ENCODE results near the gene TRIL. TPM values are rescaled to one million over a fixed set of nuclear protein-coding genes. Genes with fewer than 3 reads are reported as not detected.

Gene TRIL
- polyA plus RNA-seq, 1 donor from 2014 or later, result 1.4 TPM

DNA sequence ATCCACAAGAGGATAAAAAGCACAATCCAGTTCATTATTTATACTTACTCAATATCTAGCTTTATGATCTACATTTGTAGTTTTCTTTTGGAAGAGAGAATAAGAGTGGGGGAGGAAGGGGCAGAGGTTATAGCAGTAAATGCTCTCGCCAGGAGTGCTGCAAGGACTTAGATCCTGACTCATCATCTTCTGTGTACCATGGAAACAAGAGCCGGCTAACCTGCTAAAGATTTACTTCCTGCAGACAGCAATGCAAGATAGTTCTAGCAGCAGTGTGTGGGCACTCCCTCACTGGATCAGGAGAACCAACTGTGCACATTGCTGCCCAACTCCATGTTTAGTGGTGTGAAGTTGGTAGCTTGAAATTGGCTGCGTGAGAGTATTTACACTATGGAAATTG, 47.7 kb upstream of the TRIL start:
- no peaks in the 10 kb centered on the region for H3K79me2 ChIP-seq (replicated peaks; ENCODE audit: insufficient read depth, low read length)
- no peaks in the 10 kb centered on the region for H3F3A ChIP-seq (ENCODE audit: insufficient read depth, low read length, poor library complexity, severe bottlenecking)
- H3K9me3 ChIP-seq (ENCODE audit: low read length), result peaks cover 3% of the 10 kb centered on the region
- no peak overlapping the region for H2AFZ ChIP-seq (ENCODE audit: low read depth, low read length)
- no peak overlapping the region for H3K27ac ChIP-seq (ENCODE audit: low read length)
- no peaks in the 10 kb centered on the region for H3K36me3 ChIP-seq (ENCODE audit: insufficient read depth, low read length)
- H3K4me2 ChIP-seq (ENCODE audit: low read length), result no peak overlapping the region
- no peaks in the 10 kb centered on the region for H3K9me2 ChIP-seq (ENCODE audit: insufficient read depth, low read length)
- no peak overlapping the region for H3K9ac ChIP-seq (ENCODE audit: low read length)
- TF ChIP-seq TAF1 (IDR thresholded peaks at IDR 0.05; ENCODE audit: low read depth), result no peak
- TF ChIP-seq REST (IDR thresholded peaks at IDR 0.05; ENCODE audit: borderline replicate concordance), result no peak
- no peak for TF ChIP-seq MXI1 (conservative IDR thresholded peaks at IDR 0.05; ENCODE audit: poor library complexity, severe bottlenecking)
- TF ChIP-seq, protein P1, sequence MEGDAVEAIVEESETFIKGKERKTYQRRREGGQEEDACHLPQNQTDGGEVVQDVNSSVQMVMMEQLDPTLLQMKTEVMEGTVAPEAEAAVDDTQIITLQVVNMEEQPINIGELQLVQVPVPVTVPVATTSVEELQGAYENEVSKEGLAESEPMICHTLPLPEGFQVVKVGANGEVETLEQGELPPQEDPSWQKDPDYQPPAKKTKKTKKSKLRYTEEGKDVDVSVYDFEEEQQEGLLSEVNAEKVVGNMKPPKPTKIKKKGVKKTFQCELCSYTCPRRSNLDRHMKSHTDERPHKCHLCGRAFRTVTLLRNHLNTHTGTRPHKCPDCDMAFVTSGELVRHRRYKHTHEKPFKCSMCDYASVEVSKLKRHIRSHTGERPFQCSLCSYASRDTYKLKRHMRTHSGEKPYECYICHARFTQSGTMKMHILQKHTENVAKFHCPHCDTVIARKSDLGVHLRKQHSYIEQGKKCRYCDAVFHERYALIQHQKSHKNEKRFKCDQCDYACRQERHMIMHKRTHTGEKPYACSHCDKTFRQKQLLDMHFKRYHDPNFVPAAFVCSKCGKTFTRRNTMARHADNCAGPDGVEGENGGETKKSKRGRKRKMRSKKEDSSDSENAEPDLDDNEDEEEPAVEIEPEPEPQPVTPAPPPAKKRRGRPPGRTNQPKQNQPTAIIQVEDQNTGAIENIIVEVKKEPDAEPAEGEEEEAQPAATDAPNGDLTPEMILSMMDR (IDR thresholded peaks at IDR 0.05; ENCODE audit: poor library complexity, severe bottlenecking), result no peak
- TF ChIP-seq RAD21 (conservative IDR thresholded peaks at IDR 0.05), result no peak
- TF ChIP-seq EZH2 (IDR thresholded peaks at IDR 0.05; ENCODE audit: borderline replicate concordance, insufficient read depth, low read length, poor library complexity, severe bottlenecking), result no peak
- TF ChIP-seq POLR2AphosphoS5 (IDR thresholded peaks at IDR 0.05), result no peak
- no peak for TF ChIP-seq SMC3 (conservative IDR thresholded peaks at IDR 0.05; ENCODE audit: poor library complexity)
- no peak for TF ChIP-seq EP300 (conservative IDR thresholded peaks at IDR 0.05; ENCODE audit: poor library complexity, severe bottlenecking)
- H4K20me1 ChIP-seq (ENCODE audit: insufficient read depth), result no peaks in the 10 kb centered on the region
- no peaks in the 10 kb centered on the region for H3K27me3 ChIP-seq (ENCODE audit: insufficient read depth, low read depth, low read length)
- no peak overlapping the region for H3K4me3 ChIP-seq (ENCODE audit: low read length)

- H4K20me1 ChIP-seq (ENCODE audit: insufficient read depth), result no peaks in the 10 kb centered on the region
- H3K9me3 ChIP-seq (ENCODE audit: low read length), result peaks cover 3% of the 10 kb centered on the region
- H3K27me3 ChIP-seq (ENCODE audit: insufficient read depth, low read depth, low read length), result no peaks in the 10 kb centered on the region
- TF ChIP-seq REST (IDR thresholded peaks at IDR 0.05; ENCODE audit: borderline replicate concordance), result no peak
- no peak for TF ChIP-seq RAD21 (conservative IDR thresholded peaks at IDR 0.05)
- no peak for TF ChIP-seq MXI1 (conservative IDR thresholded peaks at IDR 0.05; ENCODE audit: poor library complexity, severe bottlenecking)
- TF ChIP-seq TAF1 (IDR thresholded peaks at IDR 0.05; ENCODE audit: low read depth), result no peak
- TF ChIP-seq, protein P1 (IDR thresholded peaks at IDR 0.05; ENCODE audit: poor library complexity, severe bottlenecking), result no peak
- no peak for TF ChIP-seq SMC3 (conservative IDR thresholded peaks at IDR 0.05; ENCODE audit: poor library complexity)
- no peaks in the 10 kb centered on the region for H3K9me2 ChIP-seq (ENCODE audit: insufficient read depth, low read length)
- no peaks in the 10 kb centered on the region for H3F3A ChIP-seq (ENCODE audit: insufficient read depth, low read length, poor library complexity, severe bottlenecking)
- no peak overlapping the region for H3K9ac ChIP-seq (ENCODE audit: low read length)
- no peak overlapping the region for H3K4me3 ChIP-seq (ENCODE audit: low read length)
- H3K27ac ChIP-seq (ENCODE audit: low read length), result no peak overlapping the region
- H3K36me3 ChIP-seq (ENCODE audit: insufficient read depth, low read length), result no peaks in the 10 kb centered on the region
- no peak overlapping the region for H2AFZ ChIP-seq (ENCODE audit: low read depth, low read length)
- H3K4me2 ChIP-seq (ENCODE audit: low read length), result no peak overlapping the region
- H3K79me2 ChIP-seq (replicated peaks; ENCODE audit: insufficient read depth, low read length), result no peaks in the 10 kb centered on the region
Measured at GRCh38 chr7:29005406-29005805, 47.3 kb upstream of the TRIL start.

Measured in neural cell (in vitro differentiated cells).